Lung (tissue), 12 donors: ENCODE data around the gene AP1G1. TPM values are rescaled to one million over a fixed set of nuclear protein-coding genes. Genes with fewer than 3 reads are reported as not detected.
A peak's percentile ranks its signal among the peaks of the same experiment; 100 is the strongest.

Source experiments
- ATAC-seq: fragments of 200-7000 bp; cut with Tn5 transposase; one replicate; pipeline ENCODE4 v1.9.1; 2020; ENCODE audit warnings: moderate number of reproducible peaks; ENCODE audit not compliant: insufficient read depth, low FRiP score
- DNase-seq, 3 donors: peaks; one replicate each; pipeline ENCODE4 v3.0.0-alpha.2; 2013 to 2017
- H3K27ac ChIP-seq, 2 donors: one replicate each; pipeline ENCODE4 v1.5.1; 2013; ENCODE audit warnings: mild to moderate bottlenecking in 2 of 2, moderate library complexity in 2 of 2, control low read depth in 1 of 2, inconsistent platforms in 1 of 2, low read depth in 1 of 2, low read length in 1 of 2
- H3K27me3 ChIP-seq, 3 donors: one replicate each; pipeline ENCODE4 v1.5.1; 2013; ENCODE audit warnings: low read length in 2 of 3; ENCODE audit not compliant: control insufficient read depth in 3 of 3, insufficient read depth in 3 of 3
- H3K36me3 ChIP-seq, 4 donors: one replicate each; pipeline ENCODE4 v1.5.1; 2013; ENCODE audit warnings: low read length in 4 of 4, mild to moderate bottlenecking in 1 of 4, moderate library complexity in 1 of 4; ENCODE audit not compliant: control insufficient read depth in 4 of 4, insufficient read depth in 4 of 4
- H3K4me1 ChIP-seq, 5 donors: one replicate each; pipeline ENCODE4 v1.5.1; 2013; ENCODE audit warnings: low read length in 5 of 5, mild to moderate bottlenecking in 2 of 5, moderate library complexity in 1 of 5; ENCODE audit not compliant: control insufficient read depth in 5 of 5, insufficient read depth in 5 of 5
- H3K4me3 ChIP-seq: one replicate; pipeline ENCODE4 v1.5.1; 2013; ENCODE audit warnings: mild to moderate bottlenecking, control low read depth, moderate library complexity
- H3K9ac ChIP-seq, 2 donors: one replicate each; pipeline ENCODE4 v1.5.1; 2013; ENCODE audit warnings: low read length in 2 of 2, control low read depth in 1 of 2; ENCODE audit not compliant: insufficient read depth in 1 of 2
- H3K9me3 ChIP-seq, 4 donors: one replicate each; pipeline ENCODE4 v1.5.1; 2013; ENCODE audit warnings: low read length in 3 of 4, mild to moderate bottlenecking in 1 of 4, moderate library complexity in 1 of 4; ENCODE audit not compliant: control insufficient read depth in 4 of 4, insufficient read depth in 3 of 4
- CTCF ChIP-seq: IDR thresholded peaks from 2 replicates; pipeline ENCODE4 v1.5.1; 2012; ENCODE audit warnings: mild to moderate bottlenecking; ENCODE audit errors: control extremely low read depth, extremely low read depth
- WGBS, 2 donors: extraction: QIAGEN DNeasy Blood & Tissue Kit; methylation state at CpG; one replicate each; pipeline ENCODE4 v1.1.7; 2013; 5-methylcytosine and 5-hydroxymethylcytosine counted together
- polyA plus RNA-seq, 2 donors: library from polyadenylated mRNA; stranded (reverse); fragments of 200-250 nt; gene quantifications; one replicate each; pipeline ENCODE4 v1.2.1, GENCODE V29; 2013
- total RNA-seq, 2 donors: library from RNA; depleted of rRNA in 1 of 2; stranded (reverse); fragments of >200 nt in 1 of 2; gene quantifications; one replicate each; pipeline ENCODE4 v1.2.1, GENCODE V29; 2014 to 2021
- donor health status: control.
- donor health status: control.
- donor health status: Bipolar disorder and iron deficiency.
- donor health status: healthy.
- donor health status: DM: yes; HTN: yes; CAD: no.

The AP1G1 gene
- total and polyA plus RNA-seq, 4 donors, result 14.7 to 136 (median 64.5) TPM

GRCh38 chr16:71775949-71776348 lies 32.7 kb downstream of the AP1G1 start:
- Histone ChIP-seq H3K27ac (no peak overlapping the region), H3K4me1 (peaks cover 0 to 7% (median 5%) of the 10 kb centered on the region in 5 donors), H3K9me3 (no peaks in the 10 kb centered on the region), H3K4me3 (no peak overlapping the region), H3K9ac (no peak overlapping the region), H3K27me3 (no peaks in the 10 kb centered on the region), H3K36me3 (peaks cover 9 to 25% (median 13%) of the 10 kb centered on the region in 4 donors)
- no peak for TF ChIP-seq CTCF
- ATAC-seq (no peak), DNase-seq (no peak)
- 87 to 92% methylated on average over 4 of the region's 4 CpGs for WGBS, 2 donors

GRCh38 chr16:71771571-71771970 lies 37.1 kb downstream of the AP1G1 start:
- Histone ChIP-seq H3K4me3 (no peak overlapping the region), H3K27ac (no peak overlapping the region), H3K36me3 (peaks cover 12 to 44% (median 25%) of the 10 kb centered on the region in 4 donors), H3K9ac (no peak overlapping the region), H3K4me1 (no peaks in the 10 kb centered on the region), H3K9me3 (no peaks in the 10 kb centered on the region), H3K27me3 (no peaks in the 10 kb centered on the region)
- DNase-seq (no peak), ATAC-seq (no peak)
- TF ChIP-seq CTCF, result no peak

DNA sequence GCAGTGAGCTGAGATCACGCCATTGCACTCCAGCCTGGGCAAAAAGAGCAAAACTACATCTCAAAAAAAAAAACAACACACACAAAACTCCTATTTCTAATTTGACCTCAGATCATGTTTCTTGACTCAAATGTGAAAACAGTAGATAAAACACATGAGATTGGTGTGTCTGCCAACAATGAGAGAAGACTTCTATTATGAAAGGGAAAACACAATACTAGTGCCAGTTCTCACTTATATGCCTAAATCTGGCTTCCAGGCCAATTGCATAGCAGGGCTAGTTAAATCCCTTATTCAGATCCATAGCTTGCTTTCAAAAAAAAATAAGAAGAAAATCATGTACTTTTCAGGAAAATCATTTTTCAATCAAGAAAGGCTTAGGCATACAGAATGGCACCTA lies 39.4 kb downstream of the AP1G1 start:
- Histone ChIP-seq H3K9ac (no peak overlapping the region), H3K4me1 (no peaks in the 10 kb centered on the region), H3K4me3 (no peak overlapping the region), H3K27me3 (no peaks in the 10 kb centered on the region), H3K9me3 (no peaks in the 10 kb centered on the region), H3K27ac (no peak overlapping the region), H3K36me3 (peaks cover 12 to 50% (median 26%) of the 10 kb centered on the region in 4 donors)
- ATAC-seq (no peak), DNase-seq (peak in 1 of 3 donors; percentile 16)
- 97 to 100% methylated on average over 1 of the region's 1 CpG for WGBS, 2 donors
- TF ChIP-seq CTCF, result no peak
